Measurements from ENCODE around the gene NLRC4. TPM values are rescaled to one million over a fixed set of nuclear protein-coding genes. Genes with fewer than 3 reads are reported as not detected.

The NLRC4 gene
- total and polyA plus RNA-seq, 2 donors (not counting 3 experiments of a cell fraction or from before 2014, with no cell fraction given), result not detected

- H3K27me3 ChIP-seq (ENCODE audit: control insufficient read depth in 2 of 2, insufficient read depth in 2 of 2, low read length in 2 of 2), result no peaks in the 10 kb centered on the region
- H4K20me1 ChIP-seq (replicated peaks; ENCODE audit: control insufficient read depth, extremely low read depth, insufficient read depth, low read length), result peaks cover 4% of the 10 kb centered on the region
- no peaks in the 10 kb centered on the region for H3K9me3 ChIP-seq (replicated peaks; ENCODE audit: control insufficient read depth, insufficient read depth, low read length)
- peak overlapping the region; percentile 79 for H3K4me2 ChIP-seq (ENCODE audit: insufficient read depth, low read length)
- CTCF ChIA-PET, result interaction anchor here (0.7 to 1.0 kb wide), 3 partner anchors 17 to 132 kb away, joined by 3 to 4 read pairs (median 3); no protein-coding TSS in a partner anchor
- peak overlapping the region; percentile 16 for H3K9ac ChIP-seq (replicated peaks; ENCODE audit: extremely low read depth, insufficient read depth, low read length)
- peaks cover 28% of the 10 kb centered on the region for H3K4me1 ChIP-seq (ENCODE audit: control insufficient read depth, extremely low read depth, insufficient read depth, low read length)
- no peak for TF ChIP-seq CTCF (IDR thresholded peaks at IDR 0.05; ENCODE audit: extremely low read depth in 1 of 2, insufficient read depth in 1 of 2, low read depth in 1 of 2, low read length in 2 of 2)
- TF ChIP-seq MYC (IDR thresholded peaks at IDR 0.05; ENCODE audit: low read depth, low read length), result no peak
- TF ChIP-seq JUN (IDR thresholded peaks at IDR 0.05; ENCODE audit: borderline replicate concordance, insufficient read depth, insufficient read length, low read depth), result peak; percentile 74
- TF ChIP-seq FOS (IDR thresholded peaks at IDR 0.05; ENCODE audit: borderline replicate concordance, insufficient read depth, low read length), result peak; percentile 75
- TF ChIP-seq EZH2 (IDR thresholded peaks at IDR 0.05; ENCODE audit: borderline replicate concordance, low read depth, low read length, severe bottlenecking), result no peak
- no peak for TF ChIP-seq GATA2 (IDR thresholded peaks at IDR 0.05; ENCODE audit: insufficient read depth, insufficient read length, low read depth, low read length)
- TF ChIP-seq POLR2AphosphoS5 (IDR thresholded peaks at IDR 0.05; ENCODE audit: insufficient read depth, low read depth, low read length), result peak; percentile 15
- TF ChIP-seq MAX (IDR thresholded peaks at IDR 0.05; ENCODE audit: insufficient read depth, insufficient read length), result no peak
- no peak for TF ChIP-seq POLR2A (IDR thresholded peaks at IDR 0.05; ENCODE audit: low read depth, low read length)
- dilution Hi-C loops (cut with MboI; ENCODE audit: extremely low pct_ligation_motif_present, low sequenced_read_pairs) (no loop called here), intact Hi-C loops (cut with micrococcal nuclease) (no loop called here)
- peaks cover 44% of the 10 kb centered on the region for H3K79me2 ChIP-seq (ENCODE audit: control insufficient read depth, insufficient read depth, low read length)
- no peaks in the 10 kb centered on the region for H3K36me3 ChIP-seq (ENCODE audit: control insufficient read depth in 2 of 2, extremely low read depth in 1 of 2, insufficient read depth in 2 of 2, low read length in 2 of 2)
- peak; percentile 86 for DNase-seq (ENCODE audit: low read depth, low spot score)
- TSS peak; percentile 39 for BruUV-seq (replicated peaks)
- peak overlapping the region; percentile 70 for H3K27ac ChIP-seq (ENCODE audit: insufficient read depth, low read depth, low read length)
- no peak overlapping the region for H3K4me3 ChIP-seq (replicated peaks in 1 of 3; ENCODE audit: insufficient read depth in 1 of 3, low read depth in 1 of 3, low read length in 3 of 3)
- no peaks in the 10 kb centered on the region for H3K9me1 ChIP-seq (replicated peaks; ENCODE audit: control insufficient read depth, extremely low read depth, insufficient read depth, low read length)
- FAIRE-seq, result peak; percentile 89
- POLR2A ChIA-PET, result no interaction called here
- no peak overlapping the region for H2AFZ ChIP-seq (ENCODE audit: low read depth, low read length)
Measured at GRCh38 chr2:32289165-32289999, 24.7 kb upstream of the NLRC4 start.
